Mucosa of descending colon (tissue), 3 donors: ENCODE results near the gene POC1A. TPM values are rescaled to one million over a fixed set of nuclear protein-coding genes. Genes with fewer than 3 reads are reported as not detected.

ENCODE experiments used
- ATAC-seq: fragments of 200-7000 bp; cut with Tn5 transposase; one replicate; pipeline ENCODE4 v1.9.1; 2020; ENCODE audit warnings: mild to moderate bottlenecking, moderate library complexity
- DNase-seq, 3 donors: peaks; one replicate each; pipeline ENCODE4 v3.0.0-alpha.2; 2020
- H3K36me3 ChIP-seq: fragments of 200-600 bp; one replicate; pipeline ENCODE4 v1.8.0; 2021; ENCODE audit warnings: low read depth, mild to moderate bottlenecking
- H3K4me1 ChIP-seq: fragments of 200-600 bp; one replicate; pipeline ENCODE4 v1.8.0; 2021; ENCODE audit warnings: low read depth, mild to moderate bottlenecking
- H3K4me3 ChIP-seq: fragments of 200-600 bp; one replicate; pipeline ENCODE4 v1.8.0; 2021; ENCODE audit warnings: mild to moderate bottlenecking
- H3K9me3 ChIP-seq: fragments of 200-600 bp; one replicate; pipeline ENCODE4 v1.8.0; 2021; ENCODE audit warnings: mild to moderate bottlenecking
- intact Hi-C, 2 donors: fragments of 100-400 bp; cut with DNase I in 1 of 2; cut with micrococcal nuclease in 1 of 2; formaldehyde crosslinking; loops; one replicate each; pipeline versions ENCODE4 v1.11.0 to v1.11.1; 2022; cut with DNase I, micrococcal nuclease
- total RNA-seq, 3 donors: library from RNA; stranded (reverse); fragmentation: NEBNext Ultra II Directional in 2 of 3; extraction: Animal tissue kit (Norgen Biotek cat#: 25700) in 2 of 3; gene quantifications; one replicate each; pipeline versions ENCODE4 v1.2.1 to v1.2.4, GENCODE V29; 2021 to 2023
- TF ChIP-seq, protein P1 (sequence below): fragments of 200-600 bp; IDR thresholded peaks from one replicate; pipeline ENCODE4 v1.8.0; 2022; ENCODE audit warnings: antibody characterized with exemption, mild to moderate bottlenecking
- donor health status: DM: no; HTN: no; CAD: no; lungs with moderate emphysema.
- donor health status: DM: no; HTN: no; CAD: no.
- donor health status: DM: no; HTN: yes; CAD: no.

Gene POC1A
- total RNA-seq, 3 donors from 2014 or later, result 2.9 to 12.1 (median 7.7) TPM

DNA sequence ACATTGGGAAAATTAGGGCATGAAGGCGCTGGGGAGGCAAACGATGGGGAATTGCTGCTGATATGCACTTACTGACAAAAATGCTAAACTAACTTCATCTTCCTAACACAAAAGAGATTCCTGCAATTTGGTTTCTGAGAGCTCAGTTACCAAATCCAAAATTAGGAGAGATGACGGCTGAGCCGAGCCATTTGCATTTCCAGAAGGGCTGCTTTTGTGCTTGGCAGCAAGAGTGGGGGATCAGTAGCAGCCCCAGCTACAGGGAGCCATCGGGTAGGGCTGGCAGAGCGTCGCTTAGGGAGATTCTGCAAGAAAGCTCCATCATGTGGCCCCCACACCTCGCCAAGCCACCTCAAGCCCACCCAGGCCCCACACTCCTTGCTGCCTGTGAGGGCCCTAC is 81.8 kb downstream of the POC1A start:
- no peaks in the 10 kb centered on the region for H3K9me3 ChIP-seq
- no peak overlapping the region for H3K4me3 ChIP-seq
- DNase-seq (no peak), ATAC-seq (no peak)
- intact Hi-C loops, result no loop called here
- no peaks in the 10 kb centered on the region for H3K36me3 ChIP-seq
- TF ChIP-seq, protein P1, sequence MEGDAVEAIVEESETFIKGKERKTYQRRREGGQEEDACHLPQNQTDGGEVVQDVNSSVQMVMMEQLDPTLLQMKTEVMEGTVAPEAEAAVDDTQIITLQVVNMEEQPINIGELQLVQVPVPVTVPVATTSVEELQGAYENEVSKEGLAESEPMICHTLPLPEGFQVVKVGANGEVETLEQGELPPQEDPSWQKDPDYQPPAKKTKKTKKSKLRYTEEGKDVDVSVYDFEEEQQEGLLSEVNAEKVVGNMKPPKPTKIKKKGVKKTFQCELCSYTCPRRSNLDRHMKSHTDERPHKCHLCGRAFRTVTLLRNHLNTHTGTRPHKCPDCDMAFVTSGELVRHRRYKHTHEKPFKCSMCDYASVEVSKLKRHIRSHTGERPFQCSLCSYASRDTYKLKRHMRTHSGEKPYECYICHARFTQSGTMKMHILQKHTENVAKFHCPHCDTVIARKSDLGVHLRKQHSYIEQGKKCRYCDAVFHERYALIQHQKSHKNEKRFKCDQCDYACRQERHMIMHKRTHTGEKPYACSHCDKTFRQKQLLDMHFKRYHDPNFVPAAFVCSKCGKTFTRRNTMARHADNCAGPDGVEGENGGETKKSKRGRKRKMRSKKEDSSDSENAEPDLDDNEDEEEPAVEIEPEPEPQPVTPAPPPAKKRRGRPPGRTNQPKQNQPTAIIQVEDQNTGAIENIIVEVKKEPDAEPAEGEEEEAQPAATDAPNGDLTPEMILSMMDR, result no peak
- no peaks in the 10 kb centered on the region for H3K4me1 ChIP-seq

DNA sequence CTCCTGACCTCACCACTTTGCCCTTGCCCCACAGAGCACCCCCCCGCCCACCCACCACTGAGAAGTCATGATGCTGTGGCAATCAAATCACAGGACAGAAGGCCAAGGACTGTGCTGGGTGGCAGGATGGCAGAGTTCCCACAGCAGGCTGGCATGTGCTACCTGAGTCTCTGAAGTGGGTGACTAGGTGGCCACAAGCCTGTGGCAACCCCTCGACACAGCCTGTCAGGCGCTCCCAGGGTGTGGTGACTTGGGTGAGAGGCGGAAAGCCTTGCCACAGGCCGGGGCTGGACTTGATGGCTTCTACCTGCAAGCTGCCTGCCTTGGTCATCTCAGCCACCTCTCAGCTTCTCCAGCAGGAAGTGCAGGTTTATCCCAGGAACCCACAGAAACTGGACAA is 82.2 kb downstream of the POC1A start:
- Histone ChIP-seq H3K36me3 (no peaks in the 10 kb centered on the region), H3K4me1 (no peaks in the 10 kb centered on the region), H3K4me3 (no peak overlapping the region), H3K9me3 (no peaks in the 10 kb centered on the region)
- TF ChIP-seq, protein P1, result no peak
- ATAC-seq (no peak), DNase-seq (no peak)
- intact Hi-C loops, result no loop called here

DNA sequence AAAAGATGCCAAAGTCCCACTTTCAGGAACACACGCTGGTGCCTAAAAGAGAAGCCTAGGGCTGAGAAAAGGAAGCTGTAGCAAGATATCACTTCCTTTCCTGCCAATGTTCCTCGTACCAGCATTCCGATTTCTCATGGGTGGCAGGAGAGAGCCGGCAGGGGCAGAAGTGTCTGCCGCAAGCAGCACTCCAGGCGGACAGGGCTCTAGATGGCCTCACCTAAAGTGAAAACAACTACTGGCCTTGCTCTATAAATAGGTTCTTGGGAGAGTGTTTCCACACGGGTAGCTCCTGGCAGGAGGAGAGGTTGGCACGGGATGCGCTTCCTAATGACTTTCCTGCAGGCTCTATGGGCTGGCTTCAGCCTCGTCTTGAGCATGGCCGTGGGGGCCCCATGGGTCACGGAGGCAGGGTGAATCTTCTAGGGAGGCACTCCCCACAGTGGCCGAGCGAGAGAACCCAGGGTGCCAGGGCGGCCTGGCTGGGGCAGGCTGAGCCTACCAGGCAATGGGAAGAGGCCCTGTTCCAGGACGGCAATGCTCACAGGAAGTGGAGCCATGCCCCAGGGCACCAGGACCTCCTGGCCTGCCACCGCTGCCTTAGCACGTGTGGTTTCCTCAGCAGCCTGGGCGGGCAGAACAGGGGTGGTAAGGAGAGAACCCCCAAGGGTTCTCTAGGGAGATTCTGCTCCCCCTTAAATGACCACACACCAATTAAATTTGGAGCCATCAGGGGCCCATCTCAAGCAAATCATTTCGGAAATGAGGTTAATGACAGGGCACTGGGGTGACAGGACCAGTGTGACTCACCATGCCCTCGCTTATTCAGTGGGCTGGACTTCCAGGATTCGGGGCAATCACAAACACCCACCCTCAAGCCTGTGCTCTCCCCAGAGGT is 83.2 kb downstream of the POC1A start:
- ATAC-seq, result no peak
- Histone ChIP-seq H3K9me3 (no peaks in the 10 kb centered on the region), H3K4me1 (no peaks in the 10 kb centered on the region), H3K36me3 (no peaks in the 10 kb centered on the region), H3K4me3 (no peak overlapping the region)
- TF ChIP-seq, protein P1, result no peak
- intact Hi-C loops, result no loop called here
- DNase-seq, result no peak

DNA sequence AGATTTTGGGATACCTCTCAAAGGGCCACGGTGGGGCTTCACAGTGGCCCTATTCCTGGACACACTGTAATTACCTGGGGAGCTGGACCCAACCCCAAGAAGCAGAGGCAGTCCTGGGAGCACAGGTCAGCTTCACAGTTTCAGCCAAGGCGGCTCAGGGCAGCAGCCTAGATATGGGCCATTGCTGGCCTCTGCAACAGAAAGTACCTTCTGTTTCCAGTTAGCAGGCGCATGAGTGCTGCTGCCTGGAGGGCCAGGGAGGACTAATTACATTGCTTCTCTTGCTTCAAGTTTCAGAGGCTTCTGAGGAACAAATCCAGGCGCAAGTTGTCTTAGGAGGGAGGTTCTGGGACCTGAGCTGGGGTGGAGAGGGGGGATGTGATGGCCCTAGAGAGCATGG is 84.4 kb downstream of the POC1A start:
- no peaks in the 10 kb centered on the region for H3K9me3 ChIP-seq
- TF ChIP-seq, protein P1, result no peak
- intact Hi-C loops, result no loop called here
- no peak overlapping the region for H3K4me3 ChIP-seq
- H3K4me1 ChIP-seq, result peaks cover 8% of the 10 kb centered on the region
- H3K36me3 ChIP-seq, result no peaks in the 10 kb centered on the region
- ATAC-seq (no peak), DNase-seq (no peak)

DNA sequence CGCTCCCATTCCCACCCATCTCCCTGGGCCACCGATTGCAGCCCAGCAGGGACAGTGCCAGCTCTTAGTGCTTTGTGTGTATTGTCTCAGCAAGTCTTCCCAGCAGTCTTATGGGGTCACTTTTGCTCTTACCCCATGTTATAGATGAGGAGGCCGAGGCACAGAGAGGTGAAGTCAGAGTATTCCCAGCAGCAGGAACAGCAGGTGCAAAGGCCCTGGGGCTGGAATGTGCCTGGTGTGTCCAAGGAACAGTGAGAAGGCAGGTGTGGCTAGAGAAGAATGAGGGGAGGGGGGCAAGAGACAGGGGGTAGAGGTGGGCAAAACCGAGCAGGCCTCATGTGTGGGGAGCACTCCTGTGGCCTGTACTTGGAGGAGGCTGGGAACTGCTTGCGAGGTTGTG is 85.1 kb downstream of the POC1A start:
- Histone ChIP-seq H3K36me3 (no peaks in the 10 kb centered on the region), H3K4me3 (no peak overlapping the region), H3K9me3 (no peaks in the 10 kb centered on the region), H3K4me1 (peaks cover 8% of the 10 kb centered on the region)
- TF ChIP-seq, protein P1, result no peak
- no peak for DNase-seq
- intact Hi-C loops, result no loop called here
- ATAC-seq, result no peak
